Measurements from ENCODE around the gene ZBTB16. TPM values are rescaled to one million over a fixed set of nuclear protein-coding genes. Genes with fewer than 3 reads are reported as not detected.

ZBTB16 gene
- total and polyA plus RNA-seq, 11 donors, result 15.3 to 130 (median 62.8) TPM

DNA sequence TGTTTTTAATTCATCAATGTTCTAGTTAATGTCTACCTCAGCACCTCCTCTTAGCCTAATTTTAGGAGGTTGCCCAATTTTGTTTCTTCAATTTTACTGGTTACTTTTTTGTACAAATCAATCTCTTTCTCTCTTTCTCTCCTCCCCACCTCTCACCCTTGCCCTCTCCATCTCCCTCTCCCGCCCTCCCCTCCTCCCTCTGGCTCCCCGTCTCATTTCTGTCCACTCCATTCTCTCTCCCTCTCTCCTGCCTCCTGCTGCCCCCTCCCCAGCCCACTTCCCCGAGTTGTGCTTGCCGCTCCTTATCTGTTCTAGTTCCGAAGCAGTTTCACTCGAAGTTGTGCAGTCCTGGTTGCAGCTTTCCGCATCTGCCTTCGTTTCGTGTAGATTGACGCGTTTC lies 195.8 kb downstream of the ZBTB16 start:
- DNase-seq (no peak), ATAC-seq (no peak)
- intact Hi-C loops (cut with DNase I), result loop anchor here in 8 of 10 donors (5.0 to 10.0 kb wide), 6 partner anchors 53 to 198 kb away; partner anchors contain the start of gene ZBTB16 (in 1 of the 8)
- Histone ChIP-seq H3K4me3 (no peak overlapping the region), H3K9me3 (no peaks in the 10 kb centered on the region), H3K4me1 (peaks cover 0 to 91% (median 42%) of the 10 kb centered on the region in 12 donors), H3K27me3 (no peaks in the 10 kb centered on the region), H3K27ac (peak overlapping the region in 2 of 12 donors; percentile 41 to 84), H3K36me3 (peaks cover 0 to 45% (median 24%) of the 10 kb centered on the region in 9 donors)
- TF ChIP-seq POLR2A (IDR thresholded peaks at IDR 0.05), result no peak
- TF ChIP-seq, protein P1, sequence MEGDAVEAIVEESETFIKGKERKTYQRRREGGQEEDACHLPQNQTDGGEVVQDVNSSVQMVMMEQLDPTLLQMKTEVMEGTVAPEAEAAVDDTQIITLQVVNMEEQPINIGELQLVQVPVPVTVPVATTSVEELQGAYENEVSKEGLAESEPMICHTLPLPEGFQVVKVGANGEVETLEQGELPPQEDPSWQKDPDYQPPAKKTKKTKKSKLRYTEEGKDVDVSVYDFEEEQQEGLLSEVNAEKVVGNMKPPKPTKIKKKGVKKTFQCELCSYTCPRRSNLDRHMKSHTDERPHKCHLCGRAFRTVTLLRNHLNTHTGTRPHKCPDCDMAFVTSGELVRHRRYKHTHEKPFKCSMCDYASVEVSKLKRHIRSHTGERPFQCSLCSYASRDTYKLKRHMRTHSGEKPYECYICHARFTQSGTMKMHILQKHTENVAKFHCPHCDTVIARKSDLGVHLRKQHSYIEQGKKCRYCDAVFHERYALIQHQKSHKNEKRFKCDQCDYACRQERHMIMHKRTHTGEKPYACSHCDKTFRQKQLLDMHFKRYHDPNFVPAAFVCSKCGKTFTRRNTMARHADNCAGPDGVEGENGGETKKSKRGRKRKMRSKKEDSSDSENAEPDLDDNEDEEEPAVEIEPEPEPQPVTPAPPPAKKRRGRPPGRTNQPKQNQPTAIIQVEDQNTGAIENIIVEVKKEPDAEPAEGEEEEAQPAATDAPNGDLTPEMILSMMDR (IDR thresholded peaks at IDR 0.05), result no peak
- 90 to 91% (median 91%) methylated on average over 11 of the region's 11 CpGs for WGBS, 4 donors

DNA sequence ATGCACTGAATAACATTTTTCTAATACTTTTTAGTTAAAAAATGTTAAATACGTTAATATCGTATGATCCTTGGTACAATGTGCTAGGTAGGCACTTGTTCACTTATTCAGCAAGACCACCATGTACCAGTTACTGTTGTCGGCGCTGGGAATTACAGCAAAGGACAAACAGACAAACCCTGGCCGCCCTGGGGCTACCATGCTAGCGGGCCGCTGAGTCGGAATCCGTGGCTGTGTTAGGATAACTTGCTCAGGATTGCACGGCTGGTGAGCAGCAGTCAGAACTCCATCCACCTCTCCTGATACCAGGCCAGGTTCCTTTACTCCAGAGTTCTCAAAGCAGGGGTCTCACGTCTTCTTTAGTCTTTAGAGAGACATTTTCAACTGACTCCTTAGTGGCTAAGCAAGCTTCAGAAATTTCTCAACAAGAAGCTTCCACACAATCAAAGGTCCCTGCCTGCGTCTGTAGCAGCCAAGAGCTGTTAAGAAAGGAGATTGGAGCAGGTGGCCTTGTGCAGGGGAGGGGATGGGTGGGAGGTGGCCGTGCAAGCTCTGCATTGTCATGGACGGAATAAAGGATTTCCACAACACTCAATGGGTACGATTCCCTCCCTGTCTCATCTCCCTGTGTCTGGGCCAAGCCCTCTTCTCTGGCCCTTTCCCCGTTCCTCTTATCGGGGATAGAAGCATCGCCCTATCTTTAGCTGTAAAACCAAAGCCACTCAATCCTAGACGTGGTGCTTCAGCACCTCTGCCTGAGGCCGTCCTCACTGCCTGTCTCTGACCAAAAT lies 196.9 kb downstream of the ZBTB16 start:
- Histone ChIP-seq H3K4me3 (no peak overlapping the region), H3K36me3 (peaks cover 0 to 34% (median 13%) of the 10 kb centered on the region in 9 donors), H3K27ac (peak overlapping the region in 9 of 12 donors; percentile 32 to 85 (median 79)), H3K27me3 (no peaks in the 10 kb centered on the region), H3K4me1 (peaks cover 0 to 89% (median 48%) of the 10 kb centered on the region in 12 donors), H3K9me3 (no peaks in the 10 kb centered on the region)
- no peak for DNase-seq
- no peak for ATAC-seq
- intact Hi-C loops (cut with DNase I), result loop anchor here in 8 of 10 donors (5.0 to 10.0 kb wide), 6 partner anchors 54 to 199 kb away; partner anchors contain the start of gene ZBTB16 (in 1 of the 8)
- no peak for TF ChIP-seq POLR2A (IDR thresholded peaks at IDR 0.05)
- TF ChIP-seq, protein P1 (IDR thresholded peaks at IDR 0.05), result no peak
- 74 to 77% (median 77%) methylated on average over 20 of the region's 20 CpGs for WGBS, 4 donors

DNA sequence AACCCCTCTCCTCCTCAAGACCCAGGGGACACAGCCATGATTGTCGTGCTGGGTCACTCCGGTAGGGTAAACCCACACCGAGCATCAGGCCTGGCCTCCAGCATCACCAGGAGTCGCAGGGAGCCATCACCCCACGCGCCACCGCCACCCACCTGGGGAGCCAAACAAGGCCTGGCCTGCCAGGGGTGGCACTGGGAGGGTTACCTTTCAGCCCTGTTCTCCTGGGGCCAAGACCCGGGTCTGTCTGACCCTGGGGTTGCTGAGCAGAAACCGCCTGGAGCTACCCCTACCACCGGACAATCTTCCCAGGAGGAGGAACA lies 197.4 kb downstream of the ZBTB16 start:
- DNase-seq (no peak), ATAC-seq (peak in 1 of 4 donors; percentile 0)
- intact Hi-C loops (cut with DNase I), result loop anchor here in 8 of 10 donors (5.0 to 10.0 kb wide), 6 partner anchors 55 to 200 kb away; partner anchors contain the start of gene ZBTB16 (in 1 of the 8)
- Histone ChIP-seq H3K36me3 (peaks cover 0 to 28% (median 7%) of the 10 kb centered on the region in 9 donors), H3K4me1 (peaks cover 0 to 85% (median 45%) of the 10 kb centered on the region in 12 donors), H3K27ac (peak overlapping the region in 10 of 12 donors; percentile 32 to 85 (median 78)), H3K4me3 (no peak overlapping the region), H3K9me3 (no peaks in the 10 kb centered on the region), H3K27me3 (no peaks in the 10 kb centered on the region)
- 79 to 85% (median 81%) methylated on average over 7 to 10 of the region's 10 CpGs for WGBS, 4 donors
- TF ChIP-seq POLR2A (IDR thresholded peaks at IDR 0.05), result no peak
- TF ChIP-seq, protein P1 (IDR thresholded peaks at IDR 0.05), result no peak

All from heart left ventricle (tissue), 16 donors.